GM12878 (cell line): ENCODE results near the gene SETBP1. TPM values are rescaled to one million over a fixed set of nuclear protein-coding genes. Genes with fewer than 3 reads are reported as not detected.

ENCODE experiments used
- ATAC-seq: fragments of 200-7000 bp; cut with Tn5 transposase; 3 replicates; pipeline ENCODE4 v1.9.1; 2020; ENCODE audit warnings: mild to moderate bottlenecking, moderate library complexity
- BruUV-seq: library from RNA; stranded (reverse); fragments of 400-500 nt; replicated peaks from 2 replicates; lab custom pipeline; 2021; lab: Mats Ljungman, UMichigan
- CTCF ChIA-PET: fragments of 300-600 bp; sonication (Branson Sonifier 250); formaldehyde crosslinking; extraction: SDS; loops from one replicate; lab custom pipeline; 2021; ENCODE audit warnings: inconsistent platforms; lab: Yijun Ruan, JAX
- POLR2A ChIA-PET: fragments of 350-600 bp; formaldehyde crosslinking; extraction: SDS; loops from one replicate; lab custom pipeline; 2021; ENCODE audit warnings: inconsistent platforms; lab: Charles Lee
- RAD21 ChIA-PET: fragments of 300-600 bp; sonication (Branson Sonifier 250); formaldehyde crosslinking; loops from one replicate; lab custom pipeline; 2023; ENCODE audit warnings: antibody characterized with exemption; ENCODE audit not compliant: unreplicated experiment; lab: Charles Lee
- SMC1A ChIA-PET: fragments of 300-600 bp; sonication (Branson Sonifier 250); formaldehyde crosslinking; loops from one replicate; lab custom pipeline; 2023; ENCODE audit not compliant: unreplicated experiment, uncharacterized antibody; lab: Charles Lee
- DNase-seq: peaks from one replicate; pipeline ENCODE4 v3.0.0-alpha.2; 2011; ENCODE audit warnings: low read depth, low spot score
- FAIRE-seq: peaks from 3 replicates; lab custom pipeline; 2011; peaks lifted over from hg19 to GRCh38; lab: Jason Lieb, UNC
- H2AFZ ChIP-seq: 2 replicates; pipeline ENCODE4 v1.6.0; 2011; ENCODE audit warnings: low read depth, low read length, control low read depth; ENCODE audit not compliant: control insufficient read depth
- H3K27ac ChIP-seq: 2 replicates; pipeline ENCODE4 v1.5.1; 2011; ENCODE audit warnings: control low read depth; ENCODE audit not compliant: control insufficient read depth, insufficient read depth
- H3K27me3 ChIP-seq, 2 experiments: replicated peaks in 1 of 2; 2 replicates each; pipeline versions ENCODE4 v1.6.0 to v1.6.1; 2011; ENCODE audit warnings: low read length in 1 of 2; ENCODE audit not compliant: control insufficient read depth in 2 of 2, insufficient read depth in 2 of 2
- H3K36me3 ChIP-seq, 2 experiments: 2 replicates each; pipeline ENCODE4 v1.5.1; 2011; ENCODE audit warnings: low read length in 1 of 2; ENCODE audit not compliant: control insufficient read depth in 2 of 2, insufficient read depth in 2 of 2
- H3K4me1 ChIP-seq: 2 replicates; pipeline ENCODE4 v1.6.1; 2011; ENCODE audit warnings: mild to moderate bottlenecking, low read length, moderate library complexity, mixed read lengths; ENCODE audit not compliant: control insufficient read depth, insufficient read depth
- H3K4me2 ChIP-seq: 2 replicates; pipeline ENCODE4 v1.6.0; 2011; ENCODE audit warnings: control low read depth; ENCODE audit not compliant: control insufficient read depth, insufficient read depth
- H3K4me3 ChIP-seq: fragments of 200-600 bp; sonication (generic); 2 replicates; pipeline ENCODE4 v1.5.1; 2016
- H3K79me2 ChIP-seq: 2 replicates; pipeline ENCODE4 v1.6.0; 2011; ENCODE audit warnings: low read length; ENCODE audit not compliant: control insufficient read depth, insufficient read depth
- H3K9ac ChIP-seq: 2 replicates; pipeline ENCODE4 v1.8.0; 2011; ENCODE audit warnings: low read length, control low read depth, mixed read lengths; ENCODE audit not compliant: control insufficient read depth, insufficient read depth
- H3K9me3 ChIP-seq: replicated peaks from 3 replicates; pipeline ENCODE4 v1.5.1; 2011; ENCODE audit warnings: mild to moderate bottlenecking, low read length; ENCODE audit not compliant: control insufficient read depth, insufficient read depth
- H4K20me1 ChIP-seq: 2 replicates; pipeline ENCODE4 v1.6.0; 2011; ENCODE audit not compliant: control insufficient read depth, insufficient read depth
- BCL11A ChIP-seq: IDR thresholded peaks from 2 replicates; pipeline ENCODE4 v1.6.1; 2011; ENCODE audit warnings: low read depth, low read length
- BRCA1 ChIP-seq: IDR thresholded peaks from 2 replicates; pipeline ENCODE4 v1.6.1; 2011; ENCODE audit warnings: low read depth, low read length, improper control_type of control experiment
- CEBPB ChIP-seq, 2 experiments: fragments of 150-350 bp in 1 of 2; IDR thresholded peaks; 2 replicates each; pipeline ENCODE4 v1.6.1; 2012 to 2014; ENCODE audit warnings: low read depth in 2 of 2, low read length in 2 of 2, borderline replicate concordance in 1 of 2, inconsistent platforms in 1 of 2
- CHD1 ChIP-seq: IDR thresholded peaks from 2 replicates; pipeline ENCODE4 v1.6.1; 2012; ENCODE audit warnings: low read depth, low read length, improper control_type of control experiment
- CREB1 ChIP-seq: IDR thresholded peaks from 2 replicates; pipeline ENCODE4 v1.6.1; 2012; ENCODE audit warnings: low read depth, mild to moderate bottlenecking, inconsistent platforms
- CUX1 ChIP-seq: IDR thresholded peaks from 2 replicates; pipeline ENCODE4 v1.6.1; 2012; ENCODE audit warnings: improper control_type of control experiment, low read depth, low read length; ENCODE audit not compliant: insufficient replicate concordance
- ELK1 ChIP-seq: IDR thresholded peaks from 2 replicates; pipeline ENCODE4 v1.6.1; 2012; ENCODE audit warnings: low read depth, low read length, improper control_type of control experiment
- HDAC6 ChIP-seq: fragments of 200-600 bp; sonication (generic); IDR thresholded peaks from one replicate; pipeline ENCODE4 v1.8.0; 2017; ENCODE audit warnings: antibody characterized with exemption; ENCODE audit not compliant: unreplicated experiment
- MXI1 ChIP-seq: fragments of 150-350 bp; IDR thresholded peaks from 2 replicates; pipeline ENCODE4 v1.6.1; 2011; ENCODE audit warnings: low read depth, mild to moderate bottlenecking, inconsistent platforms, low read length, improper control_type of control experiment
- NRF1 ChIP-seq: conservative IDR thresholded peaks from 2 replicates; pipeline ENCODE4 v1.6.1; 2011; ENCODE audit warnings: mild to moderate bottlenecking, low read depth, low read length, improper control_type of control experiment
- PRDM15 ChIP-seq: fragments of 450-650 bp; formaldehyde crosslinking; IDR thresholded peaks from 2 replicates; pipeline ENCODE4 v1.4.0; 2020; ENCODE audit warnings: mild to moderate bottlenecking, moderate library complexity
- SRF ChIP-seq, 2 experiments: IDR thresholded peaks; 2 replicates each; pipeline ENCODE4 v1.6.1; 2011; ENCODE audit warnings: low read depth in 2 of 2, low read length in 2 of 2, mild to moderate bottlenecking in 1 of 2, moderate library complexity in 1 of 2
- ZNF622 ChIP-seq: fragments of 450-650 bp; IDR thresholded peaks from 2 replicates; pipeline ENCODE4 v1.6.1; 2017; ENCODE audit warnings: mild to moderate bottlenecking, inconsistent platforms
- WGBS: methylation state at CpG from one replicate; pipeline ENCODE4 v1.1.6; 2016; ENCODE audit warnings: low lambda C conversion rate; ENCODE audit not compliant: insufficient replicate concordance, insufficient coverage; ENCODE audit errors: missing lambda C conversion rate; 5-methylcytosine and 5-hydroxymethylcytosine counted together
- in situ Hi-C: fragments of 300-500 bp; cut with MboI; formaldehyde crosslinking; loops from 9 replicates; pipeline ENCODE4 v1.14.3; 2018; ENCODE audit warnings: mixed read lengths
- intact Hi-C: fragments of 100-400 bp; cut with micrococcal nuclease; formaldehyde crosslinking; loops from one replicate; pipeline ENCODE4 v1.14.2; 2022; ENCODE audit not compliant: unreplicated experiment
- polyA plus RNA-seq, 11 experiments: library from polyadenylated mRNA; depleted of rRNA in 4 of 11; unstranded in 6 of 11; stranded (reverse) in 5 of 11; fragments of >200 nt; fragmentation: Nextera tagmentation in 4 of 11; fragmentation: Illumina TruSeq in 1 of 11; extraction: Ambion mirVana in 4 of 11; extraction: Trizol in 1 of 11; gene quantifications; 1 replicate in 1 of 11; 2 replicates in 10 of 11; pipeline versions ENCODE4 v1.2.1 to v1.2.3, GENCODE V29; 2011 to 2016; ENCODE audit warnings: inconsistent platforms in 2 of 11, missing spikeins in 2 of 11, low read depth in 1 of 11
- total RNA-seq, 4 experiments: library from RNA; depleted of rRNA in 3 of 4; stranded (reverse); fragments of >200 nt in 3 of 4; fragmentation: Illumina TruSeq in 1 of 4; extraction: Trizol in 1 of 4; gene quantifications; 2 replicates each; pipeline versions ENCODE4 v1.2.1 to v1.2.3, GENCODE V29; 2013 to 2021

Gene SETBP1
- total and polyA plus RNA-seq, 10 of the 15 experiments (the other 5 are each of a cell fraction or from before 2014, with no cell fraction given) = 0.99 to 29.7 (median 8.3) TPM

GRCh38 chr18:44840058-44840790 lies 159.5 kb downstream of the SETBP1 start:
- H3K27ac ChIP-seq = no peak overlapping the region
- no peak overlapping the region; the same call in 1 of the 2 replicates for H3K4me2 ChIP-seq
- no peaks in the 10 kb centered on the region for H3K27me3 ChIP-seq
- intact Hi-C loops (no loop called here), in situ Hi-C loops (no loop called here)
- SMC1A ChIA-PET = interaction anchor here (1.1 to 3.9 kb wide), 15 partner anchors 12 to 372 kb away, joined by 3 to 33 read pairs (median 6); no protein-coding TSS in a partner anchor
- peaks cover 1% of the 10 kb centered on the region; the same call in 1 of the 3 replicates for H3K9me3 ChIP-seq
- POLR2A ChIA-PET = interaction anchor here (0.9 to 1.9 kb wide), 3 partner anchors 30 to 145 kb away, joined by 3 to 4 read pairs (median 3); no protein-coding TSS in a partner anchor
- no peak overlapping the region for H3K9ac ChIP-seq
- peaks cover 23% of the 10 kb centered on the region for H3K4me1 ChIP-seq
- FAIRE-seq = no peak
- H3K4me3 ChIP-seq = no peak overlapping the region
- no peak for ATAC-seq
- DNase-seq = no peak
- H4K20me1 ChIP-seq = no peaks in the 10 kb centered on the region
- RAD21 ChIA-PET = interaction anchor here (0.8 to 3.1 kb wide), 8 partner anchors 12 to 372 kb away, joined by 3 to 16 read pairs (median 6); no protein-coding TSS in a partner anchor
- WGBS = 77% methylated on average over 5 of the region's 5 CpGs
- no peaks in the 10 kb centered on the region; a peak in 1 of 4 replicates for H3K36me3 ChIP-seq
- no peaks in the 10 kb centered on the region for H3K79me2 ChIP-seq
- no peak overlapping the region for H2AFZ ChIP-seq
- no TSS peak for BruUV-seq
- CTCF ChIA-PET = interaction anchor here (1.0 to 3.6 kb wide), 6 partner anchors 14 to 61 kb away, joined by 3 to 9 read pairs (median 3); no protein-coding TSS in a partner anchor
- TF ChIP-seq ZNF622 (no peak), PRDM15 (no peak), CUX1 (no peak), NRF1 (no peak), HDAC6 (no peak), BCL11A (no peak), CREB1 (no peak), CHD1 (no peak), BRCA1 (no peak), SRF (IDR thresholded peaks at IDR 0.05; ENCODE audit: low read depth in 2 of 2, low read length in 2 of 2) (no peak), MXI1 (no peak), CEBPB (IDR thresholded peaks at IDR 0.05; ENCODE audit: borderline replicate concordance in 1 of 2, low read depth in 2 of 2, low read length in 2 of 2) (no peak), ELK1 (no peak)
